MG63 (cell line): Measurements from ENCODE around the gene WBP2. TPM values are rescaled to one million over a fixed set of nuclear protein-coding genes. Genes with fewer than 3 reads are reported as not detected.
"Not testable (repeated sequence)": the region's sequence is repeated elsewhere in the genome, so short reads cannot be mapped to it uniquely, and the experiment has no call there.

Experiments used
- DNase-seq: peaks from one replicate; pipeline ENCODE4 v3.0.0-alpha.2; 2020
- H3K27me3 ChIP-seq: fragments of 250-450 bp; sonication (Bioruptor Pico); 2 replicates; pipeline ENCODE4 v1.5.1; 2020; ENCODE audit warnings: mild to moderate bottlenecking, moderate library complexity
- H3K36me3 ChIP-seq: fragments of 250-450 bp; sonication (Bioruptor Pico); 2 replicates; pipeline ENCODE4 v1.5.1; 2020; ENCODE audit warnings: mild to moderate bottlenecking, moderate library complexity
- H3K4me3 ChIP-seq: fragments of 250-450 bp; sonication (Bioruptor Pico); 2 replicates; pipeline ENCODE4 v1.5.1; 2020; ENCODE audit warnings: mild to moderate bottlenecking, moderate library complexity
- H3K9me3 ChIP-seq: fragments of 250-450 bp; sonication (Bioruptor Pico); 2 replicates; pipeline ENCODE4 v1.5.1; 2020; ENCODE audit warnings: mild to moderate bottlenecking, moderate library complexity
- total RNA-seq: library from RNA; depleted of rRNA; stranded (reverse); fragments of >200 nt; shearing (Covaris generic); gene quantifications from 2 replicates; pipeline ENCODE4 v1.2.3, GENCODE V29; 2014; ENCODE audit warnings: low replicate concordance

The WBP2 gene
- total RNA-seq, 1 experiment from 2014 or later = 7.9 TPM

DNA sequence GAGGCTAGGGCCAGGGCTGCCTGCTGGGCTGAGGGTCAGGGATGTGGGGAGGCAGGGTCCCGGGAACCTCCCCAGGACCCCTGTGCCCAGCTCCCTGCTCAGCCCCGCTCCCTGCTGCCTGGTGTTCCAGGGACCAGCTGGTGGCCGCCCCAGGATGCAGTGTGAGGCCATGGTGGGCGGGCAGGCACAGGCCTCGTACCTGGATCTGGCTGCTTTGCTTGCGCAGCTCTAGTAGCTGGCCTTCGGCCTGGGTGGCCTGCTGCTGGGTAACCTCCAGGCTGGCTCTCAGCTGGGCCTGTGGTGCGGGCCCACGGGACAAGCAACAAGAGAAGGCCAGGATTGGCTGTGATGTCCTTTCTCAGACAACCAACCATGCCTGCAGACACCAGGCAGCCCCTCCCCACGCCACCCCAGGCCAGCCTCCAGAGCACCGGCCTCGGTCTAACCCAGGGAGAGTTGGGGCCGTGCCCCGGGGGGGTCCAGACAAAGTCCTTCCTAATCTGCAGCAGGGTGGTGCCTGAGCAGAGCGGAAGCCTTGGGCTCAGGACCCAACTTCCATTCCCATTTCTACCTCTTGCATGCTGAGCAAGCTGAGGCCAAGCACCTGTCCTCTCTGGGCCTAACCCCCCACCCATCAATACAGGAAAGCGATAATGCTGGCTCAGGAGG, 37.6 kb upstream of the WBP2 start:
- Histone ChIP-seq H3K9me3 (no peaks in the 10 kb centered on the region), H3K4me3 (no peak overlapping the region), H3K36me3 (peaks cover 53% of the 10 kb centered on the region), H3K27me3 (no peaks in the 10 kb centered on the region)
- no peak for DNase-seq

- no peak overlapping the region for H3K4me3 ChIP-seq
- H3K27me3 ChIP-seq = no peaks in the 10 kb centered on the region
- H3K36me3 ChIP-seq = peaks cover 48% of the 10 kb centered on the region
- no peaks in the 10 kb centered on the region for H3K9me3 ChIP-seq
- DNase-seq = no peak
These were observed 36.7 kb upstream of the WBP2 start for GRCh38 chr17:75891605-75892555.

DNA sequence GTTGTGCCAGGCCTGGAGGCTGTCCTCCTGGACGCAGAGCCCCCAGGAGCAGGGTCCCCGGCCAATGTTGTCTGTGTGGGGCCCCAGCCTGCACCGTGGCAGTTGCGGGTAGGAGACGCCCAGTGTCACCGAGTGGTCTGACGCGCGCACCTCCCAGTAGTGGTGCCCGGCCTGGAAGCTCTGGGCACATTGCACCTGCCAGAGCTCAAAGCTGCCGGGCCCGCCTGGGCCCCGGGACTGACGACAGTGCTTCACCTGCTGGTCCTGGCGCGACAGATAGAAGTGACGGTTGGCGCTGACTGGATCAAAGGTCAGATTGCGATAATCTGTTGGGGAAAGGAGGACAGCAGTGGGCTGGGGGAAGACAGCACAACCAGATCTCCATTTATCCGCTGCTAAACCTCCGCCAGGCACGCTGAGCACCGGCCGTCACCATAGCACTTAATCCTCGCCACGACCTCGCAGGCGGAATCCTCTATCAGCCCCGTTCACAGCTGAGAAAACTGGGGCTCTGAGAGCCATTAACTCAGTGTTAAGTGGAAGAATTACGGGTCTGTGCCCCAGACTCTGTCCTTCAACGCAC, 36.0 kb upstream of the WBP2 start:
- no peaks in the 10 kb centered on the region for H3K9me3 ChIP-seq
- DNase-seq = no peak
- H3K27me3 ChIP-seq = no peaks in the 10 kb centered on the region
- no peak overlapping the region for H3K4me3 ChIP-seq
- peaks cover 48% of the 10 kb centered on the region for H3K36me3 ChIP-seq

GRCh38 chr17:75889454-75889853, 34.3 kb upstream of the WBP2 start:
- Histone ChIP-seq H3K4me3 (no peak overlapping the region), H3K27me3 (no peaks in the 10 kb centered on the region), H3K36me3 (peaks cover 35% of the 10 kb centered on the region), H3K9me3 (no peaks in the 10 kb centered on the region)
- no peak for DNase-seq

DNA sequence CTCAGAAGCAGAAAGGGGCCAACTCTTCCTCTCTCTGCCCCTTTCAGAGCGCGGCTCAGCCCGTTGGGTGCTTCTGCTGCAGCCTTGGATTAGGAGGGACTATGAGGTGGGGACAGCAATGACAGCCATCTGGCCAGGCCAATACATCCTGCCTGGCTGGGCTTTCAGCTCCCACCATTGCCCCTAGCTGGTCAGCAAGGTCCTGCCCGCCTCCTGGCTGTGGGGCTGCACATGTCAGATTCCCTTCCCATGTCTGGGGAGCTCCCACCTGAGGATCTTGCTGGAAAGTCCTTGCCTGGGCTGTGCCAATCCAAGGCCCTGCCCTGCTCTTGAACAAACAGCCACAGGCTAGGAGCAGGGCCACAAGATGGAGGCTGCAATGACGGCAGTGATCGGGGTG, 33.3 kb upstream of the WBP2 start:
- no peak overlapping the region for H3K4me3 ChIP-seq
- DNase-seq = no peak
- H3K27me3 ChIP-seq = no peaks in the 10 kb centered on the region
- no peaks in the 10 kb centered on the region for H3K9me3 ChIP-seq
- H3K36me3 ChIP-seq = peaks cover 34% of the 10 kb centered on the region

- not testable (repeated sequence) for DNase-seq, H3K27me3 ChIP-seq, H3K9me3 ChIP-seq, H3K4me3 ChIP-seq
- peaks cover 14% of the 10 kb centered on the region for H3K36me3 ChIP-seq
These were observed 30.7 kb upstream of the WBP2 start for GRCh38 chr17:75885860-75886259.

- H3K9me3 ChIP-seq = no peaks in the 10 kb centered on the region
- DNase-seq = no peak
- H3K36me3 ChIP-seq = peaks cover 11% of the 10 kb centered on the region
- H3K4me3 ChIP-seq = no peak overlapping the region
- no peaks in the 10 kb centered on the region for H3K27me3 ChIP-seq
These were observed 30.3 kb upstream of the WBP2 start for GRCh38 chr17:75885431-75885830.

- DNase-seq = no peak
- no peaks in the 10 kb centered on the region; the same call in 1 of the 2 replicates for H3K36me3 ChIP-seq
- no peaks in the 10 kb centered on the region for H3K27me3 ChIP-seq
- no peaks in the 10 kb centered on the region for H3K9me3 ChIP-seq
- no peak overlapping the region for H3K4me3 ChIP-seq
These were observed 26.7 kb upstream of the WBP2 start for GRCh38 chr17:75881678-75882454.

DNA sequence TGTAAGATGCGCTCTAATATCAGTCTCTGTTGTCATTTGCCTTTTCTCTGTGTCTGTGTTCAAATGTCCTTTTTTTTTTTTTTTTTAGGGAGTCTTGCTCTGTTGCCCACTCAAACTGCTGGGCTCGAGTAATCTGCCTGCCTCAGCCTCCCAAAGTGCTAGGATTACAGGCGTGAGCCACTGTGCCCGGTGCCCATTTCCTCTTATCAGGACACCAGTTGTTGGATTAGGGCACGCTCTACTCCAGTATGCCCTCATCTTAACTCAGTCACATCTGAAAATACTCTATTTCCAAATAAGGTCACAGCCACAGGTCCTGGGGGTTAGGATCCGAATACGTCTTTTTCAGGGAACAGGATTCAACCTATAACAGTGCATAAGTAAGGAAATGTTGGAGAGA, 25.1 kb upstream of the WBP2 start:
- no peak for DNase-seq
- Histone ChIP-seq H3K4me3 (no peak overlapping the region), H3K36me3 (peaks cover 13% of the 10 kb centered on the region), H3K9me3 (no peaks in the 10 kb centered on the region), H3K27me3 (no peaks in the 10 kb centered on the region)

- Histone ChIP-seq H3K9me3 (no peaks in the 10 kb centered on the region), H3K36me3 (peaks cover 24% of the 10 kb centered on the region), H3K27me3 (no peaks in the 10 kb centered on the region), H3K4me3 (peak within 1 kb of the TSS; percentile 59)
- DNase-seq = peak; percentile 77
These were observed 23.3 kb upstream of the WBP2 start, which contains the start of gene TRIM47 for GRCh38 chr17:75878174-75878998. Gene TRIM47, minus strand, starts transcription at chr17:75878581. Its CDS starts 33 bp downstream, at chr17:75878548.

- peak; percentile 79 for DNase-seq
- Histone ChIP-seq H3K9me3 (no peaks in the 10 kb centered on the region), H3K36me3 (peaks cover 24% of the 10 kb centered on the region)
These were observed 22.6 kb upstream of the WBP2 start for GRCh38 chr17:75877752-75878173.

GRCh38 chr17:75876938-75877751, 22.0 kb upstream of the WBP2 start:
- peak; percentile 99 for DNase-seq
- Histone ChIP-seq H3K4me3 (peak overlapping the region; percentile 59), H3K36me3 (peaks cover 24% of the 10 kb centered on the region), H3K9me3 (no peaks in the 10 kb centered on the region), H3K27me3 (no peaks in the 10 kb centered on the region)

More at GRCh38 chr17:75877752-75878173, 22.6 kb upstream of the WBP2 start:
- Histone ChIP-seq H3K27me3 (no peaks in the 10 kb centered on the region), H3K4me3 (peak overlapping the region; percentile 59)

DNA sequence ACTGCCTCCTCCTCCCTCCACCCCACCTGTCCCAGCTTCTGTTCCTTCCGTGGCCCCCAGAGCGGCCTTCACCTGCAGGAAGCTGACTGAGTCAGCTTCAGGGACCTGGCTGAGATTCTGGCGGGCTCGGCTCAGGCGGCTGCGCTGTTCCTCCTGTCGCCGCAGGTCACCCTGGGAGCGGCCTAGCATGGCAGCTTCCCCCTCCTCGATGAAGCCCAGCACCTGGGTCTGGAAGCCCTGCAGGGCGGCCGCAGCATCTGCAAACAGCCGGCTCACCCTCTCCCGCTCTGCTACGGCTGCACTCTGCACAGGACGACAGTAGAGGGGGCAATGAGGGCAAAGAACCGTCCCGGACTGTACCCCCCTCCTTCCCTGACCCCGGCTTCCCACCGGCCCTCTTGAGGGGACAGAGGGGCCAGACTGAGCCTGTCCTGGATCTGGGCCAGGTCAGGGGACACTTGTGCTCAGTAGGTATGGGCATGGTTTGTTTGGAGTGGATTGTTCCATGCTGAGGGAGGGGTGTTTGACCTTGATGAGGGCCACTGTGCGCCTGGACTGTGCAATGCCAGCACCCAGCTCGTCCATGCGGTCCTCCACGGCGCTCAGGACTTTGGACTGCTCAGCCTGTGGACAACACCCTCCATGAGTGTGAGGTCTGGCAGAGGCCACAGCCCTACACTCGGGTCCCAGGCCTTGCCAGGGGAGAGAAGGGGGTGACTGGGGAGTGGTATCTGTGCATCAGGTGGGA, 21.2 kb upstream of the WBP2 start:
- H3K36me3 ChIP-seq = peaks cover 24% of the 10 kb centered on the region
- no peaks in the 10 kb centered on the region for H3K9me3 ChIP-seq
- H3K27me3 ChIP-seq = no peaks in the 10 kb centered on the region
- DNase-seq = no peak
- peak overlapping the region; percentile 59 for H3K4me3 ChIP-seq

- no peak overlapping the region for H3K4me3 ChIP-seq
- DNase-seq = peak; percentile 79
These were observed 20.7 kb upstream of the WBP2 start for GRCh38 chr17:75875940-75876189.

More at GRCh38 chr17:75875940-75876189, 20.7 kb upstream of the WBP2 start:
- H3K27me3 ChIP-seq = no peaks in the 10 kb centered on the region
- peaks cover 24% of the 10 kb centered on the region for H3K36me3 ChIP-seq
- H3K9me3 ChIP-seq = no peaks in the 10 kb centered on the region
